Left forelimb (tissue), 1 donor: ENCODE results near the gene LRRIQ1.
"Not testable (repeated sequence)": the region's sequence is repeated elsewhere in the genome, so short reads cannot be mapped to it uniquely, and the experiment has no call there.

Experiments
- DNase-seq: peaks from one replicate; pipeline ENCODE4 v3.0.0-alpha.2; 2018; ENCODE audit warnings: low spot score

LRRIQ1 gene

GRCh38 chr12:85036234-85036707, at the start of gene LRRIQ1, which contains the start of gene TSPAN19:
TSS of gene LRRIQ1 (plus strand) at chr12:85036351. CDS start at chr12:85038177, 1,826 bp downstream.
TSS of gene TSPAN19 (minus strand) at chr12:85036277. CDS start at chr12:85029946, 6,331 bp downstream.
- DNase-seq, result peak; percentile 82

GRCh38 chr12:84986586-84986985, 49.6 kb upstream of the LRRIQ1 start:
- DNase-seq, result no peak

GRCh38 chr12:84994426-84994825, 41.7 kb upstream of the LRRIQ1 start:
- DNase-seq, result no peak

GRCh38 chr12:84995641-84996040, 40.5 kb upstream of the LRRIQ1 start:
- no peak for DNase-seq

GRCh38 chr12:84996759-84997158, 39.4 kb upstream of the LRRIQ1 start:
- no peak for DNase-seq

GRCh38 chr12:84998341-84998740, 37.8 kb upstream of the LRRIQ1 start:
- DNase-seq, result no peak

- DNase-seq, result no peak
These were observed 35.4 kb upstream of the LRRIQ1 start for GRCh38 chr12:85000729-85001128.

- no peak for DNase-seq
These were observed 33.3 kb upstream of the LRRIQ1 start for GRCh38 chr12:85002778-85003296.

- DNase-seq, result no peak
These were observed 31.9 kb upstream of the LRRIQ1 start for GRCh38 chr12:85004204-85004603.

GRCh38 chr12:85005047-85005446, 31.1 kb upstream of the LRRIQ1 start:
- not testable (repeated sequence) for DNase-seq

- no peak for DNase-seq
These were observed 30.5 kb upstream of the LRRIQ1 start for GRCh38 chr12:85005615-85006014.

GRCh38 chr12:85006206-85006605, 29.9 kb upstream of the LRRIQ1 start:
- DNase-seq, result no peak

GRCh38 chr12:85007836-85008235, 28.3 kb upstream of the LRRIQ1 start:
- DNase-seq, result no peak

- no peak for DNase-seq
These were observed 19.7 kb upstream of the LRRIQ1 start for GRCh38 chr12:85016413-85016812.

GRCh38 chr12:85017133-85017532, 19.0 kb upstream of the LRRIQ1 start:
- DNase-seq, result no peak

- DNase-seq, result no peak
These were observed 18.5 kb upstream of the LRRIQ1 start for GRCh38 chr12:85017618-85018017.

- no peak for DNase-seq
These were observed 18.1 kb upstream of the LRRIQ1 start for GRCh38 chr12:85018098-85018497.

GRCh38 chr12:85029456-85029855, 6.7 kb upstream of the LRRIQ1 start:
- DNase-seq, result no peak

- no peak for DNase-seq
These were observed 582 bp downstream of the LRRIQ1 start for GRCh38 chr12:85036733-85037132.

GRCh38 chr12:85041395-85041794, 5.2 kb downstream of the LRRIQ1 start:
- no peak for DNase-seq

- DNase-seq, result no peak
These were observed 7.7 kb downstream of the LRRIQ1 start for GRCh38 chr12:85043829-85044228.

- no peak for DNase-seq
These were observed 21.3 kb downstream of the LRRIQ1 start for GRCh38 chr12:85057370-85057963.

- no peak for DNase-seq
These were observed 22.2 kb downstream of the LRRIQ1 start for GRCh38 chr12:85058339-85058738.

- DNase-seq, result no peak
These were observed 23.4 kb downstream of the LRRIQ1 start for GRCh38 chr12:85059594-85059993.
